A549 (cell line): ENCODE data around the gene PIK3IP1. TPM values are rescaled to one million over a fixed set of nuclear protein-coding genes. Genes with fewer than 3 reads are reported as not detected.

ENCODE experiments used
- ATAC-seq, 2 experiments: fragments of 200-7000 bp in 1 of 2; fragments of >200 bp in 1 of 2; cut with Nextera tagmentation in 1 of 2; cut with Tn5 transposase in 1 of 2; 3 replicates each; pipeline versions ENCODE4 v1.8.0 to v1.9.1; 2018 to 2020; ENCODE audit warnings: mild to moderate bottlenecking in 1 of 2, moderate library complexity in 1 of 2
- CTCF ChIA-PET: fragments of 300-600 bp; sonication (Branson Sonifier 250); formaldehyde crosslinking; extraction: SDS; loops from one replicate; lab custom pipeline; 2021; ENCODE audit warnings: antibody characterized with exemption, inconsistent platforms; lab: Yijun Ruan, JAX
- POLR2A ChIA-PET: fragments of 350-600 bp; formaldehyde crosslinking; extraction: SDS; loops from one replicate; lab custom pipeline; 2021; ENCODE audit warnings: antibody characterized with exemption, inconsistent platforms; lab: Yijun Ruan, JAX
- DNase-seq, 2 experiments: peaks; one replicate each; pipeline versions ENCODE4 v3.0.0 to v3.0.0-alpha.2; 2011 to 2016; ENCODE audit warnings: low read depth in 1 of 2, low spot score in 1 of 2
- FAIRE-seq: peaks from 2 replicates; lab custom pipeline; 2011; peaks lifted over from hg19 to GRCh38; lab: Jason Lieb, UNC
- H3K27ac ChIP-seq, 2 experiments: fragments of >200 bp; sonication (Bioruptor Twin); formaldehyde crosslinking; 3 replicates each; pipeline ENCODE4 v1.5.1; 2016 to 2017
- H3K4me1 ChIP-seq: fragments of >200 bp; sonication (Bioruptor Twin); formaldehyde crosslinking; 3 replicates; pipeline ENCODE4 v1.6.1; 2016
- H3K4me2 ChIP-seq: fragments of >200 bp; sonication (Bioruptor Twin); formaldehyde crosslinking; 3 replicates; pipeline ENCODE4 v1.6.1; 2016
- H3K4me3 ChIP-seq: fragments of >200 bp; sonication (Bioruptor Twin); formaldehyde crosslinking; 3 replicates; pipeline ENCODE4 v1.5.1; 2016
- H3K9me3 ChIP-seq: fragments of >200 bp; sonication (Bioruptor Twin); formaldehyde crosslinking; 3 replicates; pipeline ENCODE4 v1.6.1; 2016
- BHLHE40 ChIP-seq: IDR thresholded peaks from 2 replicates; pipeline ENCODE4 v1.6.1; 2012; ENCODE audit warnings: low read depth, low read length, inconsistent platforms
- CBX8 ChIP-seq: fragments of 200-600 bp; sonication (generic); IDR thresholded peaks from 2 replicates; pipeline ENCODE4 v1.6.1; 2016
- EHF ChIP-seq: fragments of 250-450 bp; sonication (Bioruptor Pico); IDR thresholded peaks from 2 replicates; pipeline ENCODE4 v1.5.0; 2020; ENCODE audit warnings: mild to moderate bottlenecking
- EHMT2 ChIP-seq: fragments of 200-600 bp; sonication (generic); IDR thresholded peaks from 2 replicates; pipeline ENCODE4 v1.6.1; 2016; ENCODE audit warnings: antibody characterized with exemption, low read depth, mild to moderate bottlenecking, moderate library complexity
- FOSB ChIP-seq: fragments of 250-450 bp; sonication (Bioruptor Pico); IDR thresholded peaks from 2 replicates; pipeline ENCODE4 v1.5.0; 2020; ENCODE audit warnings: mild to moderate bottlenecking, moderate library complexity
- FOSL2 ChIP-seq, 2 experiments: fragments of 450-650 bp in 1 of 2; fragments of >200 bp in 1 of 2; sonication (Bioruptor Twin) in 1 of 2; formaldehyde crosslinking; IDR thresholded peaks; 2 replicates each; pipeline versions ENCODE4 v1.5.0 to v1.6.1; 2016 to 2020; ENCODE audit warnings: mild to moderate bottlenecking in 1 of 2, moderate library complexity in 1 of 2
- HEYL ChIP-seq: fragments of 250-450 bp; sonication (Bioruptor Pico); IDR thresholded peaks from 2 replicates; pipeline ENCODE4 v1.8.0; 2021; ENCODE audit warnings: mild to moderate bottlenecking, moderate library complexity
- HOXB5 ChIP-seq: fragments of 250-450 bp; sonication (Bioruptor Pico); IDR thresholded peaks from 2 replicates; pipeline ENCODE4 v1.5.0; 2020; ENCODE audit warnings: mild to moderate bottlenecking, moderate library complexity
- JUN ChIP-seq, 2 experiments: fragments of >200 bp; sonication (Bioruptor Twin); formaldehyde crosslinking; IDR thresholded peaks; 2 replicates in 1 of 2; 3 replicates in 1 of 2; pipeline ENCODE4 v1.6.1; 2016 to 2017
- NFE2L2 ChIP-seq: fragments of 150-350 bp; conservative IDR thresholded peaks from 2 replicates; pipeline ENCODE4 v1.6.1; 2014; ENCODE audit warnings: low read length
- POLR2A ChIP-seq: IDR thresholded peaks from 2 replicates; pipeline ENCODE4 v1.6.1; 2012; ENCODE audit warnings: mild to moderate bottlenecking, low read length
- RNF2 ChIP-seq: fragments of 200-600 bp; sonication (generic); IDR thresholded peaks from 2 replicates; pipeline ENCODE4 v1.6.1; 2016; ENCODE audit warnings: low read depth, mild to moderate bottlenecking, antibody characterized with exemption, moderate library complexity, borderline replicate concordance
- SREBF2 ChIP-seq: fragments of 450-650 bp; IDR thresholded peaks from 2 replicates; pipeline ENCODE4 v1.6.1; 2014; ENCODE audit warnings: mild to moderate bottlenecking, moderate library complexity
- TFCP2L1 ChIP-seq: fragments of 250-450 bp; sonication (Bioruptor Pico); IDR thresholded peaks from 2 replicates; pipeline ENCODE4 v1.5.0; 2021; ENCODE audit warnings: mild to moderate bottlenecking
- ZC3H11A ChIP-seq: fragments of 450-650 bp; IDR thresholded peaks from 2 replicates; pipeline ENCODE4 v1.6.1; 2014; ENCODE audit warnings: antibody characterized with exemption, mild to moderate bottlenecking
- ZFP36 ChIP-seq: fragments of 450-650 bp; IDR thresholded peaks from 2 replicates; pipeline ENCODE4 v1.6.1; 2014; ENCODE audit warnings: borderline replicate concordance; ENCODE audit not compliant: partially characterized antibody
- WGBS: methylation state at CpG from one replicate; pipeline ENCODE4 v1.1.6; 2017; ENCODE audit errors: missing lambda C conversion rate; 5-methylcytosine and 5-hydroxymethylcytosine counted together
- polyA plus RNA-seq, 4 experiments: library from polyadenylated mRNA; depleted of rRNA in 3 of 4; stranded (reverse); fragments of >200 nt; fragmentation: RNase III in 1 of 4; extraction: RNeasy Plus Mini Kit Qiagen cat#74134 plus additional on column Dnase treatment in 1 of 4; gene quantifications; 2 replicates in 3 of 4; 3 replicates in 1 of 4; pipeline ENCODE4 v1.2.3, GENCODE V29; 2011 to 2017
- TF ChIP-seq, protein P1 (sequence below): fragments of 250-450 bp; sonication (Bioruptor Pico); IDR thresholded peaks from 2 replicates; pipeline ENCODE4 v1.5.0; 2020; ENCODE audit warnings: low read depth, mild to moderate bottlenecking, moderate library complexity
- TF ChIP-seq, protein P2 (sequence below): IDR thresholded peaks from 2 replicates; pipeline ENCODE4 v1.6.1; 2012
- TF ChIP-seq, protein P3 (sequence below): fragments of >200 bp; sonication (Bioruptor Twin); formaldehyde crosslinking; IDR thresholded peaks from 3 replicates; pipeline ENCODE4 v1.6.1; 2016
- TF ChIP-seq, protein P4 (sequence below): fragments of 450-650 bp; IDR thresholded peaks from 2 replicates; pipeline ENCODE4 v1.6.1; 2014; ENCODE audit warnings: antibody characterized with exemption
- TF ChIP-seq, protein P5 (sequence below): fragments of >200 bp; sonication (Bioruptor Twin); formaldehyde crosslinking; IDR thresholded peaks from 2 replicates; pipeline ENCODE4 v1.6.1; 2016
- TF ChIP-seq, protein P6 (sequence below): fragments of 200-600 bp; sonication (generic); IDR thresholded peaks from 2 replicates; pipeline ENCODE4 v1.6.1; 2016; ENCODE audit warnings: antibody characterized with exemption, mild to moderate bottlenecking, moderate library complexity

The PIK3IP1 gene
- polyA plus RNA-seq, 2 of the 4 experiments (the other 2 are of a cell fraction) = 0.90 to 1.6 TPM

DNA sequence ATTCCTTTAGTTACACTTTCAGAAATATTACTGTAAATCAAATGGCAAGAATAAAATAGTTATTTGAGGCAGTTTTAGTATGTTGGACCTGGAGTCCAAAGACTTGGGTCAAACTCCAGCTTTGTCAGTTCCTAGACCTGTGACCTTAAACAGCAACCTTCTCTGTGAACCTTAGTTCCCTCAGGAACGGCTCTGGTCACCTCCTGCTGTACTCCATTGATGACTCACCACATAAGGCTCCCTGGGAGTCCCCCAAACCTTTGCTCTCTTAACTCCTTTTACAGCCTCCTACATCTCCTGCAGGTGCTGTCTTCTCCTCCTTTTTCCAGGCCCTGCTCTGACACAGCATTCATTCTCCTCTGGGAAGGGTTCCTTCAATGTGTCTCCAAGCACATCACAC is 51.1 kb downstream of the PIK3IP1 start:
- no peak overlapping the region for H3K4me3 ChIP-seq
- peaks cover 50% of the 10 kb centered on the region for H3K4me1 ChIP-seq
- peak; percentile 36 to 49; a peak in 2 of 6 replicates for ATAC-seq
- POLR2A ChIA-PET = interaction anchor here (1.0 kb wide), 1 partner anchor 8 kb away, joined by 3 read pairs; no protein-coding TSS in a partner anchor
- H3K27ac ChIP-seq = peak overlapping the region; percentile 47 to 83; a peak in 5 of 6 replicates
- peak overlapping the region; percentile 49 for H3K4me2 ChIP-seq
- DNase-seq = no peak
- 0% methylated on average over 1 of the region's 1 CpG for WGBS
- CTCF ChIA-PET = interaction anchor here (0.9 to 4.7 kb wide), 4 partner anchors 11 to 115 kb away, joined by 3 to 26 read pairs (median 11); no protein-coding TSS in a partner anchor
- TF ChIP-seq NFE2L2 (no peak), JUN (IDR thresholded peaks at IDR 0.05) (no peak), FOSL2 (IDR thresholded peaks at IDR 0.05) (no peak), FOSL2 (CRISPR knock-in tag; IDR thresholded peaks at IDR 0.05) (peak; percentile 65), POLR2A (no peak), RNF2 (no peak), ZC3H11A (no peak)
- TF ChIP-seq, protein P1, sequence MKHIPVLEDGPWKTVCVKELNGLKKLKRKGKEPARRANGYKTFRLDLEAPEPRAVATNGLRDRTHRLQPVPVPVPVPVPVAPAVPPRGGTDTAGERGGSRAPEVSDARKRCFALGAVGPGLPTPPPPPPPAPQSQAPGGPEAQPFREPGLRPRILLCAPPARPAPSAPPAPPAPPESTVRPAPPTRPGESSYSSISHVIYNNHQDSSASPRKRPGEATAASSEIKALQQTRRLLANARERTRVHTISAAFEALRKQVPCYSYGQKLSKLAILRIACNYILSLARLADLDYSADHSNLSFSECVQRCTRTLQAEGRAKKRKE (CRISPR knock-in tag) = no peak
- TF ChIP-seq, protein P2, sequence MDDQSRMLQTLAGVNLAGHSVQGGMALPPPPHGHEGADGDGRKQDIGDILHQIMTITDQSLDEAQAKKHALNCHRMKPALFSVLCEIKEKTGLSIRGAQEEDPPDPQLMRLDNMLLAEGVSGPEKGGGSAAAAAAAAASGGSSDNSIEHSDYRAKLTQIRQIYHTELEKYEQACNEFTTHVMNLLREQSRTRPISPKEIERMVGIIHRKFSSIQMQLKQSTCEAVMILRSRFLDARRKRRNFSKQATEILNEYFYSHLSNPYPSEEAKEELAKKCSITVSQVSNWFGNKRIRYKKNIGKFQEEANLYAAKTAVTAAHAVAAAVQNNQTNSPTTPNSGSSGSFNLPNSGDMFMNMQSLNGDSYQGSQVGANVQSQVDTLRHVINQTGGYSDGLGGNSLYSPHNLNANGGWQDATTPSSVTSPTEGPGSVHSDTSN = no peak
- TF ChIP-seq, protein P3, sequence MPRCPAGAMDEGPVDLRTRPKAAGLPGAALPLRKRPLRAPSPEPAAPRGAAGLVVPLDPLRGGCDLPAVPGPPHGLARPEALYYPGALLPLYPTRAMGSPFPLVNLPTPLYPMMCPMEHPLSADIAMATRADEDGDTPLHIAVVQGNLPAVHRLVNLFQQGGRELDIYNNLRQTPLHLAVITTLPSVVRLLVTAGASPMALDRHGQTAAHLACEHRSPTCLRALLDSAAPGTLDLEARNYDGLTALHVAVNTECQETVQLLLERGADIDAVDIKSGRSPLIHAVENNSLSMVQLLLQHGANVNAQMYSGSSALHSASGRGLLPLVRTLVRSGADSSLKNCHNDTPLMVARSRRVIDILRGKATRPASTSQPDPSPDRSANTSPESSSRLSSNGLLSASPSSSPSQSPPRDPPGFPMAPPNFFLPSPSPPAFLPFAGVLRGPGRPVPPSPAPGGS = no peak
- FAIRE-seq = no peak
- no peaks in the 10 kb centered on the region for H3K9me3 ChIP-seq

DNA sequence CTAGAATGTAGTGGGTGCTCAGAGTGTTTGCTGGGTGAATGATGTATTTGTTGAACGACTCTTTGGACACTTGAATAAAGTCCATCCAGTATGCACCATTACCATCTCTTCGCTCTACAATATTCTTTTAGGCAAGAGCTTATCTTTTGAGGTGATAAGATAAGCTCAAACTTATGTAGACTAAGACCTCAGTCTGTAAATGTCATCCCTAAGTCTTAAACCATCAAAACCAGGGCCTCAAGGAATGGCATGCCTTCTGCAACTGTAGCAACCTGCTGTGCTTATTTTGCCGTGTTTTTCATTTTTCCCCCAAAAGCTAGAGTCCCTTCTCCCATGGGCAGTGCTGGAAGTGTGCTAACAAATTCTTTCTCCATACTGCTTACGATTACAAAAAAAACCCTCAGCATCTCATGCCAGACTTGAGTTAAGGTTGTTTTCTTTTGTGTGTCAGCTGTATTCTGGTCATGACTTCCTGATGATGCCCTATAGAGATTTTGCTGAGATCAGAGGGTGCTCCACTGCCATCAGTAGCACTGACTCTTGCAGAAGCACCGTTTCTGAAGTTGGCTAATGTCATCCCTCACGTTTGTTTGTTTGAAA is 52.4 kb downstream of the PIK3IP1 start:
- ChIA-PET CTCF (interaction anchor here (0.5 to 2.5 kb wide), 5 partner anchors 9 to 690 kb away, joined by 3 to 10 read pairs (median 6); partner anchors contain the start of gene LIMK2), POLR2A (no interaction called here)
- DNase-seq = no peak
- H3K27ac ChIP-seq = no peak overlapping the region
- no peak for ATAC-seq
- no peak overlapping the region for H3K4me2 ChIP-seq
- peaks cover 45% of the 10 kb centered on the region for H3K4me1 ChIP-seq
- 80% methylated on average over 6 of the region's 6 CpGs for WGBS
- FAIRE-seq = no peak
- H3K4me3 ChIP-seq = no peak overlapping the region
- TF ChIP-seq HEYL (CRISPR knock-in tag) (no peak), EHF (no peak), HOXB5 (CRISPR knock-in tag) (no peak), ZFP36 (no peak)
- TF ChIP-seq, protein P1 (CRISPR knock-in tag) = no peak
- TF ChIP-seq, protein P2 = no peak
- TF ChIP-seq, protein P4, sequence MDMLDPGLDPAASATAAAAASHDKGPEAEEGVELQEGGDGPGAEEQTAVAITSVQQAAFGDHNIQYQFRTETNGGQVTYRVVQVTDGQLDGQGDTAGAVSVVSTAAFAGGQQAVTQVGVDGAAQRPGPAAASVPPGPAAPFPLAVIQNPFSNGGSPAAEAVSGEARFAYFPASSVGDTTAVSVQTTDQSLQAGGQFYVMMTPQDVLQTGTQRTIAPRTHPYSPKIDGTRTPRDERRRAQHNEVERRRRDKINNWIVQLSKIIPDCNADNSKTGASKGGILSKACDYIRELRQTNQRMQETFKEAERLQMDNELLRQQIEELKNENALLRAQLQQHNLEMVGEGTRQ = no peak
- H3K9me3 ChIP-seq = no peaks in the 10 kb centered on the region

DNA sequence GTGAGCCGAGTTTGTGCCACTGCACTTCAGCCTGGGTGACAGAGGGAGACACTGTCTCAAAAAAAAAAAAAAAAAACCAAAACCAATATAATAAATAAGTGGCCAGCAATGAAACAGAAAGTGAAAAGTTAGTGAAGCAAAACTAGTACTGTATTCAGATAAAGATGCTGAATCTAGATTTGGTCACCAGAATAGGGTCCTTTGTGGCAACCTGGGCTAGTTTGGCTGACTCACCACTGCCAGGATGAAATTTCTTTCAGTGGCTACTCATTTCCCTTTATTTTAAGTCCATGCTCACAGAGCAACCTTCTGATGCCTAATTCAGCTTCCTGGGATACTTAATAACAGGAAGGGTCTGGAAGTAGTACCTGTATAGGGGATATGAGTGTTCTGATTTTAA is 54.2 kb downstream of the PIK3IP1 start:
- no peak for ATAC-seq
- CTCF ChIA-PET = interaction anchor here (0.6 to 2.5 kb wide), 3 partner anchors 25 to 42 kb away, joined by 3 to 10 read pairs (median 9); partner anchors contain the start of gene LIMK2
- no peak overlapping the region for H3K4me3 ChIP-seq
- no peaks in the 10 kb centered on the region for H3K9me3 ChIP-seq
- 82% methylated on average over 1 of the region's 1 CpG for WGBS
- DNase-seq = no peak
- POLR2A ChIA-PET = no interaction called here
- H3K27ac ChIP-seq = no peak overlapping the region
- FAIRE-seq = no peak
- no peak overlapping the region for H3K4me2 ChIP-seq
- H3K4me1 ChIP-seq = peaks cover 29% of the 10 kb centered on the region
- TF ChIP-seq EHMT2 (no peak), ZFP36 (no peak), POLR2A (no peak), BHLHE40 (no peak), CBX8 (no peak), SREBF2 (no peak), TFCP2L1 (CRISPR knock-in tag) (no peak), FOSB (CRISPR knock-in tag) (no peak)
- TF ChIP-seq, protein P5, sequence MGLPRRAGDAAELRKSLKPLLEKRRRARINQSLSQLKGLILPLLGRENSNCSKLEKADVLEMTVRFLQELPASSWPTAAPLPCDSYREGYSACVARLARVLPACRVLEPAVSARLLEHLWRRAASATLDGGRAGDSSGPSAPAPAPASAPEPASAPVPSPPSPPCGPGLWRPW = no peak
- TF ChIP-seq, protein P6, sequence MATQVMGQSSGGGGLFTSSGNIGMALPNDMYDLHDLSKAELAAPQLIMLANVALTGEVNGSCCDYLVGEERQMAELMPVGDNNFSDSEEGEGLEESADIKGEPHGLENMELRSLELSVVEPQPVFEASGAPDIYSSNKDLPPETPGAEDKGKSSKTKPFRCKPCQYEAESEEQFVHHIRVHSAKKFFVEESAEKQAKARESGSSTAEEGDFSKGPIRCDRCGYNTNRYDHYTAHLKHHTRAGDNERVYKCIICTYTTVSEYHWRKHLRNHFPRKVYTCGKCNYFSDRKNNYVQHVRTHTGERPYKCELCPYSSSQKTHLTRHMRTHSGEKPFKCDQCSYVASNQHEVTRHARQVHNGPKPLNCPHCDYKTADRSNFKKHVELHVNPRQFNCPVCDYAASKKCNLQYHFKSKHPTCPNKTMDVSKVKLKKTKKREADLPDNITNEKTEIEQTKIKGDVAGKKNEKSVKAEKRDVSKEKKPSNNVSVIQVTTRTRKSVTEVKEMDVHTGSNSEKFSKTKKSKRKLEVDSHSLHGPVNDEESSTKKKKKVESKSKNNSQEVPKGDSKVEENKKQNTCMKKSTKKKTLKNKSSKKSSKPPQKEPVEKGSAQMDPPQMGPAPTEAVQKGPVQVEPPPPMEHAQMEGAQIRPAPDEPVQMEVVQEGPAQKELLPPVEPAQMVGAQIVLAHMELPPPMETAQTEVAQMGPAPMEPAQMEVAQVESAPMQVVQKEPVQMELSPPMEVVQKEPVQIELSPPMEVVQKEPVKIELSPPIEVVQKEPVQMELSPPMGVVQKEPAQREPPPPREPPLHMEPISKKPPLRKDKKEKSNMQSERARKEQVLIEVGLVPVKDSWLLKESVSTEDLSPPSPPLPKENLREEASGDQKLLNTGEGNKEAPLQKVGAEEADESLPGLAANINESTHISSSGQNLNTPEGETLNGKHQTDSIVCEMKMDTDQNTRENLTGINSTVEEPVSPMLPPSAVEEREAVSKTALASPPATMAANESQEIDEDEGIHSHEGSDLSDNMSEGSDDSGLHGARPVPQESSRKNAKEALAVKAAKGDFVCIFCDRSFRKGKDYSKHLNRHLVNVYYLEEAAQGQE = no peak
